Peyer's patch (tissue), 4 donors: Measurements from ENCODE around the gene PPP2R2D. TPM values are rescaled to one million over a fixed set of nuclear protein-coding genes. Genes with fewer than 3 reads are reported as not detected.
A peak's percentile ranks its signal among the peaks of the same experiment; 100 is the strongest.

Source experiments
- DNase-seq, 3 donors: peaks; one replicate each; pipeline ENCODE4 v3.0.0-alpha.2; 2017 to 2019
- H3K27ac ChIP-seq, 4 donors: fragments of 200-600 bp; sonication (generic); one replicate each; pipeline ENCODE4 v1.5.1; 2016 to 2019
- H3K27me3 ChIP-seq, 2 donors: fragments of 200-600 bp; sonication (generic); one replicate each; pipeline ENCODE4 v1.5.1; 2019
- H3K36me3 ChIP-seq, 3 donors: fragments of 200-600 bp; sonication (generic); one replicate each; pipeline ENCODE4 v1.5.1; 2016 to 2019
- H3K4me1 ChIP-seq, 4 donors: fragments of 200-600 bp; sonication (generic); one replicate each; pipeline ENCODE4 v1.5.1; 2016 to 2019
- H3K4me3 ChIP-seq, 4 donors: fragments of 200-600 bp; sonication (generic); 1 replicate in 3 of 4; 2 replicates in 1 of 4; pipeline ENCODE4 v1.5.1; 2016 to 2019; ENCODE audit warnings: mild to moderate bottlenecking in 1 of 4
- H3K9me3 ChIP-seq, 4 donors: fragments of 200-600 bp; sonication (generic); one replicate each; pipeline ENCODE4 v1.5.1; 2016 to 2019; ENCODE audit warnings: mild to moderate bottlenecking in 1 of 4
- CTCF ChIP-seq, 6 experiments: fragments of 450-650 bp in 4 of 6; fragments of 200-600 bp in 2 of 6; sonication (generic) in 1 of 6; IDR thresholded peaks; one replicate each; pipeline ENCODE4 v1.5.1; 2017 to 2019; ENCODE audit warnings: antibody characterized with exemption in 6 of 6, mild to moderate bottlenecking in 3 of 6, moderate library complexity in 1 of 6
- POLR2A ChIP-seq, 2 donors: fragments of 450-650 bp; IDR thresholded peaks; one replicate each; pipeline ENCODE4 v1.5.1; 2017; ENCODE audit warnings: antibody characterized with exemption in 2 of 2, mild to moderate bottlenecking in 2 of 2, moderate library complexity in 2 of 2
- total RNA-seq, 4 donors: library from RNA; depleted of rRNA; stranded (reverse); fragments of >200 nt; gene quantifications; one replicate each; pipeline ENCODE4 v1.1.0, GENCODE V29; 2016

Gene PPP2R2D
- total RNA-seq, 4 donors from 2014 or later: 34.3 to 87.5 (median 48.5) TPM

- no peaks in the 10 kb centered on the region for H3K36me3 ChIP-seq
- TF ChIP-seq POLR2A (IDR thresholded peaks at IDR 0.05) (no peak), CTCF (IDR thresholded peaks at IDR 0.05) (no peak)
- no peak overlapping the region for H3K27ac ChIP-seq
- H3K4me1 ChIP-seq: no peaks in the 10 kb centered on the region
- no peak overlapping the region for H3K4me3 ChIP-seq
- H3K27me3 ChIP-seq: no peaks in the 10 kb centered on the region
- peak in 1 of 3 donors; percentile 4 for DNase-seq
- H3K9me3 ChIP-seq: no peaks in the 10 kb centered on the region
Measured at GRCh38 chr10:131853610-131853964, 47.2 kb upstream of the PPP2R2D start.

GRCh38 chr10:131854579-131855335 is 46.1 kb upstream of the PPP2R2D start:
- Histone ChIP-seq H3K4me1 (no peaks in the 10 kb centered on the region), H3K27me3 (no peaks in the 10 kb centered on the region), H3K4me3 (no peak overlapping the region), H3K27ac (no peak overlapping the region), H3K9me3 (no peaks in the 10 kb centered on the region), H3K36me3 (no peaks in the 10 kb centered on the region)
- TF ChIP-seq POLR2A (IDR thresholded peaks at IDR 0.05) (no peak), CTCF (IDR thresholded peaks at IDR 0.05) (no peak)
- DNase-seq: peak in 2 of 3 donors; percentile 31 to 38

- no peaks in the 10 kb centered on the region for H3K36me3 ChIP-seq
- DNase-seq: peak in 2 of 3 donors; percentile 33 to 34
- no peaks in the 10 kb centered on the region for H3K4me1 ChIP-seq
- no peaks in the 10 kb centered on the region for H3K27me3 ChIP-seq
- no peak for TF ChIP-seq CTCF (IDR thresholded peaks at IDR 0.05)
- no peak for TF ChIP-seq POLR2A (IDR thresholded peaks at IDR 0.05)
- H3K4me3 ChIP-seq: no peak overlapping the region
- H3K27ac ChIP-seq: no peak overlapping the region
- H3K9me3 ChIP-seq: no peaks in the 10 kb centered on the region
Measured at GRCh38 chr10:131855461-131856401, 45.1 kb upstream of the PPP2R2D start.

GRCh38 chr10:131856441-131857094 is 44.2 kb upstream of the PPP2R2D start:
- Histone ChIP-seq H3K4me1 (no peaks in the 10 kb centered on the region), H3K36me3 (no peaks in the 10 kb centered on the region), H3K27ac (no peak overlapping the region), H3K4me3 (no peak overlapping the region), H3K9me3 (no peaks in the 10 kb centered on the region), H3K27me3 (no peaks in the 10 kb centered on the region)
- TF ChIP-seq POLR2A (IDR thresholded peaks at IDR 0.05): no peak
- no peak for TF ChIP-seq CTCF (IDR thresholded peaks at IDR 0.05)
- DNase-seq: peak in 1 of 3 donors; percentile 18
